NCI-H1105 treated with DMSO at 0.1 percent for 48 hours (cell line): ENCODE measurements around the gene P2RX2.

Experiments used
- DNase-seq: peaks from one replicate; lab custom pipeline; 2025; lab: John Stamatoyannopoulos, UW

P2RX2 gene

DNA sequence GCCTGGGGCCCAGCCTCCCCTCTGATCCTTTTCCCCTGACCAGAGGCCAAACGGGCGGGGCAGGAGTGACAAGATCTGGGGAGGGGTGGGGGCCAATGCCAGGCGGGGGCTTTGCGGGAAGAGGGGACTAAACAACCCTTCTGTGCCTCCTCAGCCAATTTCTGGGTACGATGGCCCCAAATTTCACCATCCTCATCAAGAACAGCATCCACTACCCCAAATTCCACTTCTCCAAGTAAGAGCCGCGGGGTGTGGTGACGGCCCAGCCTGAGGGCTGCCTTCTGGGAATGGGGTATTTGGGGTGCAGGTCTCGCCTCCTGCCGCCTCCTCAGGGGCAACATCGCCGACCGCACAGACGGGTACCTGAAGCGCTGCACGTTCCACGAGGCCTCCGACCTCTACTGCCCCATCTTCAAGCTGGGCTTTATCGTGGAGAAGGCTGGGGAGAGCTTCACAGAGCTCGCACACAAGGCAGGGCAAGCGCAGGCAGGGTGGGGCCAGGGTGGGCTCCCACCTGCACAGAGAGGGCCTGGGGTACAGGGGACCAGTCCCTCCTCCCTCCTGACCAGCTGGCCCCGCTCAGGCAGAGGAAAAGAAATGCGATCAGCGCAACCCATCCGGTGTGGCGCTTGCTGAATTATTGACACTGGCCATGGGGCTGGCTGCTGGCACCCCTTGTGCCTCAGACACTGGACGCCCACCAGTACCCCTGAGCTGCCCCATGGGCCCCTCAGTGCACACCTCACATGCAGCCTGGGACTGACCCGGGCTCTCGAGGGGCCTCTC lies 1.7 kb downstream of the P2RX2 start:
- no peak for DNase-seq

DNA sequence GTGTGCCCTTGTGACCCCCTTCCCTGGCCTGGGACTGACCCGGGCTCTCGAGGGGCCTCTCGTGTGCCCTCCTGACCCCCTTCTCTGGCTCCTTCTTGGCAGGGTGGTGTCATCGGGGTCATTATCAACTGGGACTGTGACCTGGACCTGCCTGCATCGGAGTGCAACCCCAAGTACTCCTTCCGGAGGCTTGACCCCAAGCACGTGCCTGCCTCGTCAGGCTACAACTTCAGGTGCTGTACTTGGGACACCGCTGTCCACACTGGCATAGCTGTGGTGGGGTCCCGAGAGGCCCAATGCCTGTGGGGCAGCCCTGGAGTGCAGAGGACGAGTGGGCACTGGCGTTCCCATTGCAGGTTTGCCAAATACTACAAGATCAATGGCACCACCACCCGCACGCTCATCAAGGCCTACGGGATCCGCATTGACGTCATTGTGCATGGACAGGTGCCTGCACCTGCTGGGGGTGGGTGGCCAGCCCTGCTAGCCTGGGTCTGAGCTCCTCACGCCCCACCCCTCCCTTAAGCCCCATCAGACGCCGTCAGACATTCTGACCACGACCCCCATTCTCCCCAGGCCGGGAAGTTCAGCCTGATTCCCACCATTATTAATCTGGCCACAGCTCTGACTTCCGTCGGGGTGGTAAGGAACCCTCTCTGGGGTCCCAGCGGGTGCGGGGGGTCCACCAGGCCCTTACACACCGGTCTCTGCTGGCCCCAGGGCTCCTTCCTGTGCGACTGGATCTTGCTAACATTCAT lies 2.5 kb downstream of the P2RX2 start:
- DNase-seq = no peak

DNA sequence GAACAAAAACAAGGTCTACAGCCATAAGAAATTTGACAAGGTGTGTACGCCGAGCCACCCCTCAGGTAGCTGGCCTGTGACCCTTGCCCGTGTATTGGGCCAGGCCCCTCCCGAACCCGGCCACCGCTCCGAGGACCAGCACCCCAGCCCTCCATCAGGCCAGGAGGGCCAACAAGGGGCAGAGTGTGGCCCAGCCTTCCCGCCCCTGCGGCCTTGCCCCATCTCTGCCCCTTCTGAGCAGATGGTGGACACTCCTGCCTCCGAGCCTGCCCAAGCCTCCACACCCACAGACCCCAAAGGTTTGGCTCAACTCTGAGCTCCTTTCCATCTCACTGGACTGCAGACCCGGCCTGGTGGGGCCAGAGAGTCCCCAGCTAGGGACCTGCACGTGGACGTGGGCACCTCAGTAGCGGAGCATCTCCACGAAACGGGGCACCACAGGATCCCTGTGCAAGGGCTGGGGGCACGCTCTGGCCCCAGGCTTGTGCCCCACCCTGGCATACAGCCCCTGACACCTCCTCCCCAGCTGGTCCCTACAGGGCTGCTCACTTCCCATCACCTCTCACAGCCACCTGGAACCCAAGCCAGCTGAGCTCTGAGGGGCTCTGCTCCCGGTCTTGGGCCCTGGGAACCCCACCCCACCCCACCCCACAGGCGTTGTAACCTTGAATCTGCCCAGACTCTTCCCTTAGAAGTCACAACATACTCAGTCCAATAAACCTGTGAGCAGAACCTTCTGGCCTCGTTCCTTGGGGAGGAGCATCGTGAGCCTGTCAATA lies 3.3 kb downstream of the P2RX2 start:
- DNase-seq = no peak

DNA sequence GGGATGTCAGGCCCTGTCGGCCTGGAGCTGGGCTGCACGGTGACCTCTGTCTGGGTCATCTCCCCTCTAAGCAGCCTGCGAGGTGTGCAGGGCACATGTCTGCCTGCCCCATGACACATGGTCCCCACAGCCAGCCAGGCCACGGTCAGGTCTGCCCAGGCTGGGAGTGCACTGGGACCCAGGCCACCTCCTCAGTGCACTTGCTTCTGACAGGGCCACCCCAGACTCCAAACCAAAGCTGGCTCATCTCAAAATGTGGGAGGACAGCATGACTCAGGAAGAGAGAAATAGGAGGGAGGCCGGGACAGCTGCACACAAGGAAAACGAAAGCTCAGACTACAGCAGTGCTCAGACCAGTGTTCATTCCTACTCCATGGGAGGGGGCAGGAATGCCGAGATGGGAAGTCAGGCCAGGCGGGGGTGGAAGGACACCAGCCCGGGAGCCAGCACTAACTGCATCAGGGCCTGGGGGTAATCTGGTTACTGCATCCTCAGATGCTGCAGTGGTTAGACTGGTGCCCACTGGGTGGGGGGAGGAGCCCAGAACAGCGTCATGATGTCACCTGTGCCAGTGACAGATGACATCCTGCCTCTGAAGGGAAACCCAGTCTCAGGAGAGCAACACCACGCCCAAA lies 4.0 kb downstream of the P2RX2 start:
- no peak for DNase-seq

DNA sequence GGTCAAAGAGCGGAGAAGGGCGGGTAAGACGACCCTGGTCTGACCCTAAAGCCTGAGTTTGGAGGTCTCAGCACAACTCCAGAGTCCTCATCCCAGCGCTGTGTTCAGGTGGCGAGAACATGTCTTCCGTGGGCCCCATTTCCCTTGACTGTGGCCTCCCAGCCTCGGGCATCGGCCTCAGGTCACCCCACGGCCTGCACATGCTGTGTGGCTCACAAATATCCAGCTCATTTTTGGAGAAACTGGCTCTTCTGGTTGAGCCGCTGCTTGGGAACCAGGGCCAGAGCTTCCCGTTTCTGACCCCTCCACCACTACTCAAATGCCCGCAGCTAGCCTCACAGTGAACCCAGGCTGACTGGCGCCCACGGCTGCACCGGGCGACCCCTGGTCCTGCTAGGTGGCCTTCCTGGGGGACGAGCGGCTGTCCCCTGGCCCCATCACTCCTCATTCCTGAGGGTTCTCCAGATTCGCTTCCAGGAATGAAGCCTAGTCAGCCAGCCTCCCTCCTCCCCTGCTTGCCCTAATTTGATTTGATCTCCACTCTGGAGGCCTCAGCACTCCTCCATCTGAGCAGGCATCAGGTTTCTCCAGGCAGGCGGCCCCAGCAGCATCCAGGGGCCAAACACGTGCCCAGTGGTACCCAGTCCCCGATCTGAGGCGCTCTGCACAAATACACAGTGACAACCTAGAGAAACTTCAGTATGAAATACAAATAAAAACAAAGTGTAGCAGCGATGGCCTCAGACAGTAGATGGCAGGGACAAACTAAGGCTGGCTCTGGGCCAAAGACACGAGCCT lies 4.7 kb downstream of the P2RX2 start:
- DNase-seq = no peak

DNA sequence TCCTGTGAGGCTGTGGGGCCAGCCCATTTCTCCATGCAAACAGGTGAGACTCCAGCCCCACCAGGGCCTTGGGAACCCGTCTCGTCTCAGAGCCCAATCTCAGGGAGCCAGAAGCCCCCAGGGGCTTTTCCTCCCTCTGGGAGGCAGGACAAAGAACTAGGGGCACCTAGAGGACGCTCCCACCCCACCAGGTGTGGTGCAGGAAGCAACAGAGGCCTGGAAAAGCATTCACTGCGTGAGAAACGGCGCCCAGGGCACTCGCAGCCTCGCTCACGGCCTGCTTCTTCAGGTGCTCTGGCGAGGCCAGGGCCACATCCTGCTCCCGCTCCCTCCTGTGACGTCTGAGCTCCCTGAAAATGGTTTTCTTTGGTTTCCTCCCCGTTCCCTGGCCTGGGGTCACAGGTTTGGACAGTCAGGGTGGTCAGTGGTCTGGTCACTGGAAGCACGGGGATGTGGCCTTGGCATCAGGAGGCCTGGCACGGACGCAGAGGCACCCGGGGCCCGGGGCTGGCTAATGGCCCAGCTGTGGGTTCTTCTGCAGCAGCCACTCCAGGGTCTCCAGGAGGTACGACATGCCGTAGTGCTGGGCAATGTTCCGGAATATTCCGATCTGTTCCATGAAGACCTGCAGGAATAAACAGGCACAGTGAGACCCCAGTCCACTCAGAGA lies 5.7 kb downstream of the P2RX2 start:
- no peak for DNase-seq

DNA sequence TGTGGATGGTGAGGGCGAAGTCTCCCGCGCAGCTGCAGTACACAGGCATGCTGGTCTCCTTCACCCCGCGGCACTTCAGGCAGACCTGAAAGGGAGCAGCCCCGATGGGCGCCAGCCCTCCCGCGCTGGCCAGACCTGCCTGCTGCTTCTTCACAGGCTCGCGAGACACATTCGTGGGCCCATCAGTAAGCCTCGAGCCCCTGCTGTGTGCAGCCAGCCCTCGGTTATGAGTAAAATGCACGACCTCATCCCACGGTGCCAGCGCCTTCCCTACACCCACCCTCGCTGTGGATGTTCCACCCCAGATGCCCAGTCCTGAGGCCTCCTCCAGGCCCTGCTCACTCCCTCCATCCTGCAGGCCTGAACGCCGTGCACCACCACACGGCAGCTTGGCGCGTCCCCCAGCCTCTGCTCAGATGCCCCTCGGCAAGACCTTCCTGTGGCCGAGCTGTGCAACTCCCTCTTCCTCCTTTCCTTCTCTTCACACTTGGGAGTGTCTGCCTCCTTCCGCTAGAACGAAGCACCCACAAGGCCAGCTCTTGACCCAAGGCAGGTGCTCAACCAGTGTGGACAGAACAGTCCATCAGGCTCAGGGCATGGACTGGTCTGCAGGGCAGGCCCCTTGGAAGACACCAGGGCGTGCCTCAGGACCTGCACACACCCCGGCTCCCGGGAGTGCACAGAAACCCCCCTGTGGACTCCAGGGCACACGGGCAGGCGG lies 6.5 kb downstream of the P2RX2 start:
- no peak for DNase-seq

DNA sequence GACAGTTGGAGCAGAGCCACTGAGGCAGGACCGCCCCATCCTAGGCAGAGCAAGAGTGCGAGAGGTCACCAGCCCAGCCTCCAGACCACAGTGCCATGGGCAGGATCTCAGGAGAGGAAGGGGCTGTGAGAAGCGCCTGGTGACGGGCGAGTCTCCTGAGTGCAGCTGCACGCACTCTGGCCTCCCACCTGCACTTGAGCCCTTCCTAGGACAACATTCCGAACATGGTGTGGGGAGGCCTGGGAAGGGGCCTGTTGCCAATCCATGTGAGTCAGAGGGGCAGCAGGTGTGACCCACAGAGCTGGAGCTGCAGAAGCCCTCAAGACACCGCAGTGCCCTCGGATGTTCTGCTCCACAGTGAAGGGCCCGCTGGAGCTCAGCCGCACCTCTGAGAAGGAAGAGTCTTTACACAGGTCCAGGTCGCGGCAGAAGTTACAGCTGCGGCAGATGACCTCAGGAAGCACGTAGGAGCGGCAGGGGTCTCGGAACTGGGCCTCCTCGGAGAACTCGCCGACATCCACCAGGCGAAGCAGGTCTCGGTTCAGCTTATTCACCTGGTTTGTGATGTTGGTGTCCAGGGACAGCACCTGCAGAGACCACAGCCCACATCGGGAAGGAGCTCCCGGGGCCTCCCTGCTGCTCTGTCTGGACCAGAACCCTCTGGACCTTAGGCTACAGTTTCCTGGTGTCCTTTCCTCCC lies 7.3 kb downstream of the P2RX2 start:
- DNase-seq = no peak

DNA sequence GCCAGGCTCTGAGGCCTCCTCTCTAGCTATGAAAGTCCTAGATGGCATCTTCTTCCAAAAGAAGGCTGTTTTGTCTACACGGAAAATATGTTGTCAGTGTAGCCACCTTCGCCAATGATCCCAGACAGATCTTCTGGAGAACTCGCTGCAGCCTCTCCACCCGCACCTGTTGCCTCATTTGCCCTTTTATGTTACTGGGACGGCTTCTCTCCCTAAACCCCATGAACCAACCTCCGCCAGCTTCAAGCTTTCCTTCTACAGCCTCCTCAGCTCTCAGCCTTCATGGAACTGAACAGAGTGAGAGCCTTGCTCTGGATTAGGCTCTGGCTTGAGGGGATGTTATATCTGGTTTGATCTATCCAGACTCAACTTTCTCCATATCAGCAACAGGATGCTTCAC lies 10.8 kb downstream of the P2RX2 start:
- DNase-seq = no peak

DNA sequence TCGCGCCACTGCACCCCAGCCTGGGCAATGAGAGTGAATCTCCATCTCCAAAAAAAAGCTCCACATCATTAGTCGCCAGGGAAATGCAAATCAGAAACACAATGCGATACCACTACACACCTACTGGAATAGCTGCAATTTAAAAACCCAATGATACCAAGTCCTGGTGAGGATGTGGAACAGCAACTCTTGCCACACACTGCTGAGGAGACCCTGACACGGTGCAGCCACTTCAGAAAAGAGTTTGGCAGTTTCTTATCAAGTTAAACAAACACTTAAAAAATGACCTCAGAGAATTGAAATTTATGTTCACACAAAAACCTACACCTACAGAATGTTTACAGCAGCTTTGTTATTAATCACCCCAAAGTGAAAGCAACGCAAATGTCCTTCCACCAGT lies 12.1 kb downstream of the P2RX2 start:
- DNase-seq = no peak

DNA sequence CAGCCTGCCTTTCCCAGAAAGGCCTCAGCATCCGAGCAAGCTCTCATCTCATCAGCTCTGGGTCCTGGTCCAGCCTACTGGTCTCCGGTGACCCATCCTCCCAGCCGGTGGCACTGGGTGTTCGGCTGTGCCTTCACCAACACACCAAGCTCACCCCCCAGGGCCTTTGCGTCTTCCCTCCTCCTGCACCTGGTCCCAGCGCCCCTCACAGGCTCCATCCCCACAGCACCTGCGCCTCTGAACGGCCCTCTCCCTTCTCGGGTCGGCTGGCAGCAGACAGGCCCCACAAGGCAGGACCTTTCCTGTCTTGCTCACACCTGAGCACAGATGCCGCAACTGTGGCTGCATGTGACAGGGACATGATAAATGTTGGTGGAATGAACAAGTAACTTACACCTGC lies 13.1 kb downstream of the P2RX2 start:
- DNase-seq = no peak

DNA sequence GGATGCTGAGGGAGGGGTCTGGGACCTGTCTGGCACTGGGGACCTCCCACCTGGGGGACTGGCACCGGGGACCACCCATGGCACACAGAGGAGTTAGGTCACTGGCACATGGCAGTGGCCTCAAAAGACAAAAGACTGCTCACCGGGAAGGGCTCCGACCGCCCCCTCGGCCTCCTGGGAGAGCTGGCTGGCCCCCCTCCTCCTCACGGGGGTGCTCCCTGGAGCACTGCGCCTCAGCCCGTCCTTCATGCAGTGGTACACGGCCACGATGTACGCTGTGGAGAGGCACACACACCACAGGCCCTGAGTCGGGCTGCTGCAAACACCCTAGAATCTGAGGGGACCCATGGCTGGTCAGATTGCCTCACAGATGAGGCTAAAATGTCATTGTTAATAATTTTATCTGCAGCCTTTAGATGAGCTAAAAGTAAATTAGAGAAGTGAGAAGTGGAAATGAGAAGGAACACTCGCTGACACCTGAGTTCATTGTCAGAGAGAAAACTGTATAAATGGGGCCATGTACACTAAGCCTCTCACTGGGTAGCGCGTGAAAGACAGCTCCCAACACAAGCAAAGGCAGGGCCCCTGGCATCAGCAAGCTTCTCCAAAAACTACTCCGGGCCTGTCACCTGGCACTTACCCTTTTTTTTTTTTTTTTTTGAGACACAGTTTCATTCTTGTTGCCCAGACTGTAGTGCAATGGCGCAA lies 14.1 kb downstream of the P2RX2 start:
- no peak for DNase-seq

DNA sequence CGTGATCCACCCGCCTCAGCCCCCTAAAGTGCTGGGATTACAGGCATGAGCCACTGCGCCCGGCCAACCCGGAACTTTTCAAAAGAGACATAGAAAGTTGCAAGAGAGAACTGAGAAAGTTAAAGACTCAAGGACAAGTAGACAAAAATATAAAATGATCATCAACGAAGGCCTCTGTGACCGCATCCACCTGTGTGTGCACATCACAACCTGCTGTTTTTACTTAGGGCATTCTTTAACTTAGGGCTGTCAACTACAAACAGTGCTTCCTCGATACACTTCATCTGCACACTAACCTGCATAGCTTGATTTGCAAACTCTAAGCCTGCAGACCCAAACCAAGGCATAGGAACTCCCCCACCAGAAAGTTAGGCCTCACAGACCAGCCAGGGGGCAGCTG lies 14.8 kb downstream of the P2RX2 start:
- no peak for DNase-seq

DNA sequence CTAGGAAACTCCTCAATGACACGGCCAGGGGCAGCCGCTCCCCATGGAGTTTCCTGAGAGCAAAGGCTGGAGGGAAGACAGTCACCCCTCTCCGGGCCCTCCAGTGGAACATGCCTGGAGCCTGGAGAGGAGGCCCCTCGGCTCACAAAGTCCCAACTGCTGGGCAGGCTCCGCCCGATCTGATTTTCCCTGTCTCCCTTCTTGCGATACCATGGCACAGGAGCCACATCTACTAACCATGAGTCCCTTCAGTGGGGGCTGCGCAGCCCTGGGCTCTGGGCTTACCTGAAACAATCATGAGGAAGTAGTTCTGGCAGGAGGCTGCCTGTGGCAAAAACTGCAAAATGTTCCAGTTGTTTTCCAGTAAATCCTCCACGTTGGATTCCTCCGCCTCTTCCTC lies 15.3 kb downstream of the P2RX2 start:
- DNase-seq = no peak

DNA sequence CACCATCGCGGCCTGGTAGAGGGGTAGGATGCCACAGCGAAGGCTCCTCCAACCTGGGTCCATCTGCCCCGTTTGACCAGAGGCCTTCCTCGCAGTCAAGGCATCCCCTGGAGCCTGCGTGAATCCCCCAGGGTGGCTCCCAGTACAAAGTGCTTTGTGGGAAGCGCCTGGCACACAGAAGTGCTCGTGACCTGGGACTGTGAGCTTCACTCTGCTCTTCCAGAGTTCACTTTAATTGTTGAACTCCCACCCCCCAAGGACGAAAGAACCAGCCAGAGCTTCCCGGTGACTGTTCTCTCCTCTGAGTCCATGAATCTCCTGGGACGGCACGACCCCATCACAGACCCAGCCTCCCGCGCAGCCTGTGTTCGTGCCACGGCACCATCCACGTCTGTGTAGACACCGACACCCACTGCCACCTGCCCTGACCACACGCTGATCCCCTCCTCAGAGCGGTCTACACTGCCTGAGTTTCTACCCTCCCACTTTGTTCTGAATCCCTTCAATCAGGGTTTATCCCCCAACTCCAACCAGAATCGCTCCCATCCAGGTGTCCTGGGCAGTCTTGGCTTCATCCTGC lies 15.9 kb downstream of the P2RX2 start:
- no peak for DNase-seq

DNA sequence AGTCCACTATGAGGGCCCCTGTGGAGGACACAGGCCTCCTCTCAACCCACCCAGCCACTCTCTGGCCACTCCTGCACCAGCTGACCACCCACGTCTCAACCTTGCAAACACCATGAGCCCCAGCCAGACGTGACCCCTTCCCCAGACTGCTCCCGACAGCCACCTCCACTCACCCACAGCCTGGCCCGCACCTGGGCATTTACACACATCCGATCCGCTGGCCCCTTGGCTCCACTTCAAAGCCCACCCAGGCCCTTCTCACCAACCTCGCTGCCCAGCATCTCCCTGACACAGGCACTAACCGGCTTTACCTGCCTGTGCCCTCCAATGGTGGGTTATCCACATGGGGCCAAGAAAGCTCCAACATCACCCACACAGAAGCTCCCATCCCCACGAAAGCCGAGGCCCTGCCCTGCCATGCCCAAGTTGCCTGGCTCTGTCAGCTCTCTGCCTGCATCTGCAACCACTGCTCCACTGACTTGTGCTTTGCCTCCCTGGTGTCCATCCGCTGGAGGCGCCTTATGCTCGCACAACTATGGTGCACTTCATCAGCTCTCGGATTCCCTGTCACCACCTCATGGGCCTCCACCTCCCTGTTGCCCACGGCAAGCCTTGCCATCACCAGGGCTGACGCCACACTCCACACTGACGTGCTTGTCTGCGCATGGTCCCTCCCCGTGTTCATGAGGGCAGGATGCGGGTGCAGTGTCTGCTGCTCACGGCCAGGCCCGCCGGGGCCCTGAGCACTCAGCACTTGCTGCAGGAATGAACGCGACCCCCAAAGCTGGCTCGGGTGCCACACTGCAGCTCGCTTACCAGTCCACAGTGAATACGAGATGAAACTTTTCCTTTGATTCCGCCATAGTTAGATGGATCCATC lies 16.7 kb downstream of the P2RX2 start:
- no peak for DNase-seq

DNA sequence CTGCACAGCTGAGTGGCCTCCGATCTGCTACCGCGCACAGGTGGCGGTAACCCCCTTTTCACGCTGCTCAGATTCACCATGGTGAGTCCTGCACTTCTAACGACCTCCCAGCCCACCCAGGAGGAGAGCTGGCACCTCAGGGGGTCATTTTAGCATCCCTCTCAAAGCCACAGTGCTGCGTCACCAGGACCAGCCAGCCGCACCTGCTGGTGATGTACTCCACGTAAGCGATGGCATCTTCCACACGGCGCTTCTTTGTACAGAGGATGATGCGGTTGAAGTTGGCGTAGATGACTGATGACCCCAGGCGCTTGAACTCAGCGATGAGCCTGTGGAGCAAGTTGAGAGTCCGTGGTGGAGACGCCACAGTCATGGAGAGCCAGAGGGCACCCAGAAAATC lies 19.2 kb downstream of the P2RX2 start:
- DNase-seq = no peak
